ENCODE measurements around the gene PARD6A.
A peak's percentile ranks its signal among the peaks of the same experiment; 100 is the strongest.

Gene PARD6A

GRCh38 chr16:67667453-67667816 is 6.7 kb downstream of the PARD6A start:
- peak overlapping the region; percentile 95 for H3K27ac Mint-ChIP-seq
- DNase-seq (ENCODE audit: low spot score in 2 of 2) = no peak
- H3K36me3 Mint-ChIP-seq = no peaks in the 10 kb centered on the region
- no peaks in the 10 kb centered on the region for H3K9me3 Mint-ChIP-seq
- H3K4me3 Mint-ChIP-seq = peak overlapping the region; percentile 91
- peaks cover 31% of the 10 kb centered on the region for H3K4me1 Mint-ChIP-seq
- ATAC-seq (ENCODE audit: low read depth) = no peak
- H3K27me3 Mint-ChIP-seq = no peaks in the 10 kb centered on the region

GRCh38 chr16:67667817-67668494 is 7.2 kb downstream of the PARD6A start:
- Mint-ChIP-seq H3K4me1 (peaks cover 36% of the 10 kb centered on the region), H3K27ac (peak overlapping the region; percentile 95)

DNA sequence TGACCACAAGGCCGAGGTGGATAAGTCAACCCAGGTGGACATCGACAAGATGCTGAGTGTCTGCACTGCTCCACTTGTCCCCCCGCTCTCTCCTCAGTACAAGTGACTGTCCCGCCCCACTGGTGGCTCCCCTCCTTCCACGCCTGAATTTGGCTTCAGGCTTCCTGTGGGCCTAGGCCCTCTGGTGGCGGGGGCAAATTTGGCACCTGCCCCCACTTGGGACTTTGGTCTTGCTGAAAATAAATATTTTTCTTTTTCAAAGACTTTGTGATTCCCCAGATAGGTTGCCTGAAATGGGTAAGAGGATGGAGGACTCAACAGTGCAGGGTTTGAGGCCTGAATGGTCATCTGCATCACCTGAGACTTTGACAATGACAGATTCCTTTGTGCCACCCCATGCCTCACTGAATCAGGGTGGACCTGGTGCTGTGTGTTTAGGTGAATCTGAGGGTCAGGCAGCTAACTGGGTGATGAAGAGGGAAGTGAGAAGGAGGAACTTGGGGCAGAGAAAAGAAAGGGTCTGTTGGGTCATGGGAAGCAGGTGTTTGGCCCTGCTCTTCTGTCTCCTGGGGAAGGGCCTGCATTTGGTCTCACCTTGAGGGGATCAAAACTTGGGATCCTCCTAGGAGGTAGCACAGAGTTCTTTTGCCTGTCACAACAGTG is 7.9 kb downstream of the PARD6A start:
- Mint-ChIP-seq H3K27me3 (no peaks in the 10 kb centered on the region), H3K9me3 (no peaks in the 10 kb centered on the region), H3K4me3 (peak overlapping the region; percentile 50), H3K27ac (peak overlapping the region; percentile 65), H3K36me3 (no peaks in the 10 kb centered on the region), H3K4me1 (peaks cover 36% of the 10 kb centered on the region)
- peak; percentile 27 for ATAC-seq (ENCODE audit: low read depth)
- no peak for DNase-seq (ENCODE audit: low spot score in 2 of 2)

More at GRCh38 chr16:67667817-67668494, 7.2 kb downstream of the PARD6A start:
- Mint-ChIP-seq H3K36me3 (no peaks in the 10 kb centered on the region), H3K9me3 (no peaks in the 10 kb centered on the region), H3K4me3 (peak overlapping the region; percentile 91), H3K27me3 (no peaks in the 10 kb centered on the region)
- ATAC-seq (ENCODE audit: low read depth) = peak; percentile 79
- DNase-seq (ENCODE audit: low spot score in 2 of 2) = peak; percentile 74 to 77

- no peak for DNase-seq (ENCODE audit: low spot score in 2 of 2)
- Mint-ChIP-seq H3K4me1 (peaks cover 36% of the 10 kb centered on the region), H3K4me3 (peak overlapping the region; percentile 19), H3K9me3 (no peaks in the 10 kb centered on the region), H3K27ac (peak overlapping the region; percentile 25), H3K27me3 (no peaks in the 10 kb centered on the region), H3K36me3 (no peaks in the 10 kb centered on the region)
- ATAC-seq (ENCODE audit: low read depth) = no peak
Observed at GRCh38 chr16:67669499-67670101, 8.8 kb downstream of the PARD6A start.

DNA sequence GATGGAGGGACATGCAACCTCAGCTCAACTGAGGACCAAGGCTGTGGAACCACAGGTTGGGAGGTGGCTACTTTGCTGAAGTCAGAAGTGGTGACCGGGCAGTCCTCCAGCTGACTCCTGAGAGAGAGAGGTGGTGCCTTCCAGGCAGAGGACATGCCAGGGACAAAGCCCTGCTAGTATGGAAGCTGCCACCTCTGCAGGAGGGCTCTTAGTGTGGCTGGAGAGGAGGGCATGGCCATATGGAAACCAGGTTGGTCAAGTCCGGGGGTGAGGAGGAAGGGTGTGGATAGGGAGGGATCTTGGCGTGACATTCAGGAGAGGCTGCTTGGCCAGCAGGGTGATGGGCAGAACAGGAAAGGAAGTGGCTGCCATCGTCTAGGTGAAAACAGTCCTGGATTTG is 11.5 kb downstream of the PARD6A start:
- ATAC-seq (ENCODE audit: low read depth) = no peak
- H3K4me1 Mint-ChIP-seq = peaks cover 33% of the 10 kb centered on the region
- DNase-seq (ENCODE audit: low spot score in 2 of 2) = no peak

DNA sequence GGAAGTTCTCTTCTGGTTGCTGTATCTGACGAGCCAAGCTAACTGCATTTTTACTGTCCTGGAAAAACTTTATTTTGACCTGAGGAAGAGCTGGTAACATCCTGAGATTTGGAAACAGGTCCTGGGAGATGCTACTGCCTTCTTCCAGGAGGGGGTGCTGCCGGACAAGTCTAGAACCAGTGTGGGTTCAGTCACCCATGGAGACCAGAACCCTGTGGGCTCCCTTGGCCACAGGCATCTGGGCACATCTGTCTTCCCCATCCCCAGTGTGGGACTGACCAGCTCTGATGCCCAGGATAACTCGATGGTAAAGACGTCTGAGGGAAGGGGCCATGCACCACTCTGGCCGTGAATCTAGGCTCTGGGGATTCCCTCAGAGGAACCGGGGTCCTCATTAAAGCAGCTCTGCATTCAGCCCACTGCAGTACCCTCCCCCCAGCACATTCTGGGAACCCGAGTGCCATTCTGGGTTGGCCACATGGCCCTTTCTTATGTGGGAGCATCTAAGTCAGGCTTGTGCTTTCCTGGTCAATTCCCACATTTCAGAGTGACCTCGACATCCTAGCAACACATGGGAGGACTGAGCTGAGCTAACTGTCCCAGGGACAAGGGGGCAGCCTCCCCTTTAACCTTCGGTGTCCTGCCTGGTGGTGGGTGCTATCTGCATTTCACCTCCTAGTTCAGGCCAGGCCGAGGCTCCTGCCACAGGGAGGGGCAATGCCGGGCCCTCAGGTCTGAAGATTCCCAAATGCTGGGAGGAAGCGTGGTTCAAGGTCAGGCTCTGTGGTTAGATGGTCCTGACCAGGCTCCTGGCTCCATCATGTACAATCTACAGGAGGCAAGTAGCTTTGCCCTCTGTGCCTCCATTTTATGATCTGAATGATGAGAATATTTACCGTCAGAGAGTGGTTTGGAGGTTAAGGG is 12.2 kb downstream of the PARD6A start:
- Mint-ChIP-seq H3K4me1 (peaks cover 31% of the 10 kb centered on the region), H3K27ac (no peak overlapping the region), H3K4me3 (no peak overlapping the region), H3K9me3 (no peaks in the 10 kb centered on the region), H3K27me3 (no peaks in the 10 kb centered on the region), H3K36me3 (no peaks in the 10 kb centered on the region)
- peak; percentile 59 to 69 for DNase-seq (ENCODE audit: low spot score in 2 of 2)
- ATAC-seq (ENCODE audit: low read depth) = peak; percentile 43

More for the DNA sequence above, 11.5 kb downstream of the PARD6A start:
- Mint-ChIP-seq H3K27me3 (no peaks in the 10 kb centered on the region), H3K27ac (no peak overlapping the region), H3K4me3 (no peak overlapping the region), H3K9me3 (no peaks in the 10 kb centered on the region), H3K36me3 (no peaks in the 10 kb centered on the region)

DNA sequence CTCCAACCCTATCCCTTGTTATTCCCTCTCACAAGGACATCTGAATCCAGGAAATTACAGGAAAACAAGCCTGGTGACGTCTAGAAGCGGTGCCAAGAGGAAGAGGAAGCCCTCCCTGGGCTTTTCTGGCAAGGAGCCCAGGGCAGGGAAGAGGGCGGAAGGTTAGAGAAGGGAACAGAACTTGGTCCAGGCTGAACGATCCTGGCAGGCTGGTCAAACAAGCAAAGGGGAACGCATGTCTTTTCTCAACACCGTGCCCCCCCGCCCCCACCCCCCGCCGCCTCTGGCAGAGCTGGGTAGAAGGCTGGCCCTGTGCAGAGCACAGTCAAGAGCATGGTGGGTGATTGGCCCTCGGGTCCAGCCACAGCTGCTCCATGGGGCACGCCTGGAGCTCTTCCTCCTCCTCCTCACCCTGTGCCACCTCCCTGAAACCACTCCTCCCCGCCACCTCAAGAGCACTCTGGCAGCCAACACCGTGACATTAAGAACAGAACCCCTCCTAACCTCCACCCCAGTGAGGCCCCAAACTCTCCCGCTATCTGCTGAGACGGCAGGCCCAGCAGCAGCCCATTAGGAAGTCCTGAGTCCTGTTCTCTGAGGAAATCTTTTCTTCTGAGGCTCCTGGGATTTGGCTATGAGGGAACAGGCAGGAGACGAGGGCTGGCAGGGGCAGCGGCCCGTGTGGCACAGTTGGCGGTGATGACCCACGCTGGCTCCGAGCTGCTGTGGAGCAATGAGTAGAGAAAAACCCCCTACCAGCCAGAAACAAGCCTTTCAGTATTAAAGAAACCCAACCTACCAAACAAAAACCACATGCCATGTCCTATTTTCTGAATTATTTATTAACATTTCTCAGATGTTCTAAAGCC is 13.2 kb downstream of the PARD6A start:
- ATAC-seq (ENCODE audit: low read depth) (no peak), DNase-seq (ENCODE audit: low spot score in 2 of 2) (no peak)
- Mint-ChIP-seq H3K27ac (peak overlapping the region; percentile 46), H3K4me1 (peaks cover 24% of the 10 kb centered on the region), H3K4me3 (no peak overlapping the region), H3K36me3 (no peaks in the 10 kb centered on the region), H3K9me3 (no peaks in the 10 kb centered on the region), H3K27me3 (no peaks in the 10 kb centered on the region)

DNA sequence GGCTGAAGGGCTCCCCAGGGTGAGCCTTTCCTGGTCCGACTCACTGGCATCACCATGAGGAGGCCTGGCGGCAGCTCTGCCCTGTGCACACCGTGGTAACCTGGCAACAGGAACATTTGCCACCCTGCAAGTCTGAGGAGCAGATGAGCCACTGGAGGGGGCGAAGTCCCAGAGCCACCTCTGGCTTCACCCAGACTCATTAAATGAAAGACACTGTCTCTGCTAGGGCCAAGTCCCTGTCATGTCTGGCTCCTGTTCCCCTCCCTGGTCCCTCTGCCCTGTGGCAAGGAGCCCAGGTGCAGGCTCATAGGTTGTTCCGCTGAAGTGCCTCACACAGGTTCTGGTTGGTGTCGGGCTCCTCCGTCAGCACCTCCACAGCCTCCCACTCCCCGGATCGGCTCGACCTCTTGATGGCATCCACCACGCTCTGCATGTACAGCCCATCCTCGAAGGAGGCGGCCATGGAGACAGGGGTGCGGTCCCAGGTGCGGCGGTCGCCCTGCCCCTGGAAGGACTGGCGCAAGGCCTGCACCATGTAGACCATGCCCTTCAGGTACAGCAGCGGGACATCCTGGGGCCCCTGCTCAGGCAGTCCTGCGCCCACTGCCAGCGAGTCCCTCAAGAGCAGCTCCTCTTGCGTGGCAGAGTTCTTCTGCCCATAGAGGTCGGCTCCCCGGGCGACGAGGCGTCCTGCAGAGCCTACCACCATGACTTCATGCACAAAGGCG is 14.3 kb downstream of the PARD6A start:
- no peaks in the 10 kb centered on the region for H3K36me3 Mint-ChIP-seq
- no peak overlapping the region for H3K4me3 Mint-ChIP-seq
- no peaks in the 10 kb centered on the region for H3K27me3 Mint-ChIP-seq
- H3K27ac Mint-ChIP-seq = no peak overlapping the region
- ATAC-seq (ENCODE audit: low read depth) = no peak
- no peak for DNase-seq (ENCODE audit: low spot score in 2 of 2)
- H3K4me1 Mint-ChIP-seq = peaks cover 16% of the 10 kb centered on the region
- H3K9me3 Mint-ChIP-seq = no peaks in the 10 kb centered on the region

GRCh38 chr16:67675579-67675935 is 14.8 kb downstream of the PARD6A start:
- no peak for DNase-seq (ENCODE audit: low spot score in 2 of 2)
- no peak for ATAC-seq (ENCODE audit: low read depth)
- H3K27ac Mint-ChIP-seq = no peak overlapping the region
- no peaks in the 10 kb centered on the region for H3K9me3 Mint-ChIP-seq
- peaks cover 16% of the 10 kb centered on the region for H3K4me1 Mint-ChIP-seq
- no peak overlapping the region for H3K4me3 Mint-ChIP-seq
- H3K27me3 Mint-ChIP-seq = no peaks in the 10 kb centered on the region
- no peaks in the 10 kb centered on the region for H3K36me3 Mint-ChIP-seq

- Mint-ChIP-seq H3K4me1 (peaks cover 16% of the 10 kb centered on the region), H3K36me3 (no peaks in the 10 kb centered on the region), H3K9me3 (no peaks in the 10 kb centered on the region), H3K27ac (no peak overlapping the region), H3K27me3 (no peaks in the 10 kb centered on the region), H3K4me3 (no peak overlapping the region)
- DNase-seq (ENCODE audit: low spot score in 2 of 2) (no peak), ATAC-seq (ENCODE audit: low read depth) (no peak)
Observed at GRCh38 chr16:67675999-67676398, 15.2 kb downstream of the PARD6A start.

DNA sequence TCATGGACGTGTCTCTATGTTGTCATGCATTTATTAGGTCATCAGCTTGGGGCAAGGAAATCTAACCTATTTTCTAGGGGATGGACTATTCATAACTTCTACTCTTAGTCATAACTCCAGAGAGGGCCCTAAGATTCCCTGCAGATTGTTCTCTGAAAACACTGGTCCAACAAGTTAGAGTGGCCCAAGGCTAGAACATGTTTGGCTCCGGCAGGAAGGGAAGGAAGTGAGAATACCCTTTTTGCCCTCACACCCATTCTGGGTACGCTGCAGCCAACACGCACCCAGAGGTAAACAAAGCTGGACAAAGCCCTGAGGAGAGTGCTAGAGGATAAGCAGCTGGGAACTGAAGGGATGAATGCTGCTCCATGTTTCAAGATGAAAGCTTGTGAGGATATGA is 15.8 kb downstream of the PARD6A start:
- H3K9me3 Mint-ChIP-seq = no peaks in the 10 kb centered on the region
- H3K27ac Mint-ChIP-seq = peak overlapping the region; percentile 64
- DNase-seq (ENCODE audit: low spot score in 2 of 2) (no peak), ATAC-seq (ENCODE audit: low read depth) (no peak)
- H3K4me1 Mint-ChIP-seq = peaks cover 16% of the 10 kb centered on the region
- H3K27me3 Mint-ChIP-seq = no peaks in the 10 kb centered on the region
- H3K4me3 Mint-ChIP-seq = no peak overlapping the region
- no peaks in the 10 kb centered on the region for H3K36me3 Mint-ChIP-seq

DNA sequence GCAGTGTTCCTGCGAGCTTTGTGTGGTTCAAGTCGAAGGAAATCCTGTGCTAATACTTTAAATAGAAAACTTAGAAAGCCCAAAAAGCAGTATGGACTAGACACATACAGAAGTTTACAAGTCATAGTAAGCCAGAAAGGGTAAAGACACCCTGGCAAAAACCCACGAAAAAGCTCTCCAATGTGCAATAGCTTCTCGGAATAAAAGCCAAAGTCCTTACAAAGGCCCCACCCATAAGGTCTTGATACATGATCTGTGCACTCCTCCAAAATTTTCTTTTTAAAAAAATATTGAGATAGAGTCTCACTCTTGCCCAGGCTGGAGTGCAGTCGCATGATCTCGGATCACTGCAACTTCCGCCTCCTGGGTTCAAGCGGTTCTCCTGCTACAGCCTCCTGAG is 16.2 kb downstream of the PARD6A start:
- no peak overlapping the region for H3K4me3 Mint-ChIP-seq
- H3K9me3 Mint-ChIP-seq = no peaks in the 10 kb centered on the region
- ATAC-seq (ENCODE audit: low read depth) = no peak
- H3K4me1 Mint-ChIP-seq = peaks cover 16% of the 10 kb centered on the region
- H3K27me3 Mint-ChIP-seq = no peaks in the 10 kb centered on the region
- peak overlapping the region; percentile 64 for H3K27ac Mint-ChIP-seq
- no peaks in the 10 kb centered on the region for H3K36me3 Mint-ChIP-seq
- no peak for DNase-seq (ENCODE audit: low spot score in 2 of 2)

GRCh38 chr16:67677712-67678111 is 17.0 kb downstream of the PARD6A start:
- no peak overlapping the region for H3K27ac Mint-ChIP-seq

More at GRCh38 chr16:67677712-67678111, 17.0 kb downstream of the PARD6A start:
- no peak for ATAC-seq (ENCODE audit: low read depth)
- no peaks in the 10 kb centered on the region for H3K27me3 Mint-ChIP-seq
- no peaks in the 10 kb centered on the region for H3K36me3 Mint-ChIP-seq
- peaks cover 11% of the 10 kb centered on the region for H3K4me1 Mint-ChIP-seq
- H3K4me3 Mint-ChIP-seq = no peak overlapping the region
- no peak for DNase-seq (ENCODE audit: low spot score in 2 of 2)
- no peaks in the 10 kb centered on the region for H3K9me3 Mint-ChIP-seq
